Ishikawa (cell line): ENCODE data around the gene FBLN5.

Experiments used
- CEBPB ChIP-seq: IDR thresholded peaks from 2 replicates; pipeline ENCODE4 v1.6.1; 2012
- CREB1 ChIP-seq: IDR thresholded peaks from 2 replicates; pipeline ENCODE4 v1.6.1; 2012; ENCODE audit warnings: low read depth
- EGR1 ChIP-seq: IDR thresholded peaks from 2 replicates; pipeline ENCODE4 v1.6.1; 2012
- EP300 ChIP-seq: IDR thresholded peaks from 2 replicates; pipeline ENCODE4 v1.6.1; 2012; ENCODE audit warnings: borderline replicate concordance
- FOXM1 ChIP-seq: IDR thresholded peaks from 2 replicates; pipeline ENCODE4 v1.6.1; 2012; ENCODE audit warnings: low read depth, borderline replicate concordance
- MAX ChIP-seq: IDR thresholded peaks from 2 replicates; pipeline ENCODE4 v1.6.1; 2012
- NFIC ChIP-seq: IDR thresholded peaks from 2 replicates; pipeline ENCODE4 v1.6.1; 2012
- REST ChIP-seq: IDR thresholded peaks from 2 replicates; pipeline ENCODE4 v1.6.1; 2012; ENCODE audit warnings: low read depth, mild to moderate bottlenecking
- TAF1 ChIP-seq: IDR thresholded peaks from 2 replicates; pipeline ENCODE4 v1.6.1; 2012; ENCODE audit warnings: low read depth, mild to moderate bottlenecking
- TCF12 ChIP-seq: IDR thresholded peaks from 2 replicates; pipeline ENCODE4 v1.6.1; 2012; ENCODE audit warnings: low read depth
- TEAD4 ChIP-seq: IDR thresholded peaks from 2 replicates; pipeline ENCODE4 v1.6.1; 2012
- YY1 ChIP-seq: IDR thresholded peaks from 2 replicates; pipeline ENCODE4 v1.6.1; 2012; ENCODE audit warnings: low read depth

GRCh38 chr14:91854327-91854934 is 93.1 kb downstream of the FBLN5 start:
- TF ChIP-seq MAX: no peak
- no peak for TF ChIP-seq REST
- TF ChIP-seq CEBPB: no peak
- TF ChIP-seq TAF1: no peak
- no peak for TF ChIP-seq CREB1
- no peak for TF ChIP-seq TCF12
- TF ChIP-seq YY1: no peak
- no peak for TF ChIP-seq EP300
- TF ChIP-seq TEAD4: no peak
- no peak for TF ChIP-seq EGR1
- TF ChIP-seq FOXM1: no peak
- no peak for TF ChIP-seq NFIC
